PFSK-1 (cell line): ENCODE results near the gene TCP11.

Source experiments
- FOXP2 ChIP-seq: optimal IDR thresholded peaks from 2 replicates; pipeline ENCODE3; 2011; ENCODE audit warnings: borderline replicate concordance, control low read depth, inconsistent platforms; ENCODE audit not compliant: insufficient read depth; ENCODE audit errors: extremely low read length, extremely low read depth
- POLR2AphosphoS5 ChIP-seq: IDR thresholded peaks from 2 replicates; pipeline ENCODE4 v1.6.1; 2012; ENCODE audit warnings: low read depth, mild to moderate bottlenecking, control low read depth, low read length, moderate library complexity
- SIN3A ChIP-seq: IDR thresholded peaks from 2 replicates; pipeline ENCODE4 v1.6.1; 2012; ENCODE audit warnings: mild to moderate bottlenecking, low read length, moderate library complexity, borderline replicate concordance; ENCODE audit not compliant: insufficient read depth
- TAF1 ChIP-seq: IDR thresholded peaks from 2 replicates; pipeline ENCODE4 v1.6.1; 2012; ENCODE audit warnings: low read length, control low read depth, borderline replicate concordance; ENCODE audit not compliant: insufficient read depth
- TF ChIP-seq, protein P1 (sequence below), 2 experiments: IDR thresholded peaks; 2 replicates each; pipeline versions ENCODE4 v1.6.1 to v1.8.0; 2011 to 2012; ENCODE audit warnings: low read depth in 2 of 2, low read length in 2 of 2, control low read depth in 1 of 2, inconsistent platforms in 1 of 2, mild to moderate bottlenecking in 1 of 2, moderate library complexity in 1 of 2; ENCODE audit not compliant: insufficient read depth in 1 of 2

DNA sequence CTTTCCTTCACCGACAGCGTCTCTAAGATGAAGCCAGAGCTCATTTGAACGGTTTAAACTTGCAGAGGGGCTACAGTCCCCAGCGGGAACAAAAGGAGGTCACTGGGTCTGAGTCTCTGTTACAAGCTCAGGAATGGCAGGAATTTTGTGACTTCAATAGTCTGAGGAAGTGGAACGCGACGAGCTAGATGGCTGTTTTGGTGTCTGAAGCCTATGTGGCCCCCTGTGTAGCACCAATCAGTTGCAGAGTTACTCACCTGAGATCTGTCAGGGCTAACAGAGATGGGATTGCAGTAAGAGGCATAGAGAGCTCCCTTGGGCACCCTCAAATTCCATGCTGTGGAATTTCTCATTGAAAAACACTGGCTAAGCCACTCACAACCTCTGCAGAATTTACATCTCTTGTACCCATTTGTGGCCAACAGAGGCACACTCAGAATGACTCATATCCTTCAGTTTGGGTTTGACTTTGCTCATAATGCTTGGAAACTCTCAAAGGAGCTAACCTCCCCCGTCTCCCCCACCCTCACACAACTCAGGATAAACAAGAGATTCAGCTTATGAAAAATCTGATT is 7.1 kb upstream of the TCP11 start:
- TF ChIP-seq, protein P1, sequence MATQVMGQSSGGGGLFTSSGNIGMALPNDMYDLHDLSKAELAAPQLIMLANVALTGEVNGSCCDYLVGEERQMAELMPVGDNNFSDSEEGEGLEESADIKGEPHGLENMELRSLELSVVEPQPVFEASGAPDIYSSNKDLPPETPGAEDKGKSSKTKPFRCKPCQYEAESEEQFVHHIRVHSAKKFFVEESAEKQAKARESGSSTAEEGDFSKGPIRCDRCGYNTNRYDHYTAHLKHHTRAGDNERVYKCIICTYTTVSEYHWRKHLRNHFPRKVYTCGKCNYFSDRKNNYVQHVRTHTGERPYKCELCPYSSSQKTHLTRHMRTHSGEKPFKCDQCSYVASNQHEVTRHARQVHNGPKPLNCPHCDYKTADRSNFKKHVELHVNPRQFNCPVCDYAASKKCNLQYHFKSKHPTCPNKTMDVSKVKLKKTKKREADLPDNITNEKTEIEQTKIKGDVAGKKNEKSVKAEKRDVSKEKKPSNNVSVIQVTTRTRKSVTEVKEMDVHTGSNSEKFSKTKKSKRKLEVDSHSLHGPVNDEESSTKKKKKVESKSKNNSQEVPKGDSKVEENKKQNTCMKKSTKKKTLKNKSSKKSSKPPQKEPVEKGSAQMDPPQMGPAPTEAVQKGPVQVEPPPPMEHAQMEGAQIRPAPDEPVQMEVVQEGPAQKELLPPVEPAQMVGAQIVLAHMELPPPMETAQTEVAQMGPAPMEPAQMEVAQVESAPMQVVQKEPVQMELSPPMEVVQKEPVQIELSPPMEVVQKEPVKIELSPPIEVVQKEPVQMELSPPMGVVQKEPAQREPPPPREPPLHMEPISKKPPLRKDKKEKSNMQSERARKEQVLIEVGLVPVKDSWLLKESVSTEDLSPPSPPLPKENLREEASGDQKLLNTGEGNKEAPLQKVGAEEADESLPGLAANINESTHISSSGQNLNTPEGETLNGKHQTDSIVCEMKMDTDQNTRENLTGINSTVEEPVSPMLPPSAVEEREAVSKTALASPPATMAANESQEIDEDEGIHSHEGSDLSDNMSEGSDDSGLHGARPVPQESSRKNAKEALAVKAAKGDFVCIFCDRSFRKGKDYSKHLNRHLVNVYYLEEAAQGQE (IDR thresholded peaks at IDR 0.05; ENCODE audit: insufficient read depth in 1 of 2, low read depth in 2 of 2, low read length in 2 of 2) = no peak
- TF ChIP-seq POLR2AphosphoS5 (no peak), TAF1 (no peak), SIN3A (no peak), FOXP2 (no peak)
